ENCODE measurements around the gene GALP. TPM values are rescaled to one million over a fixed set of nuclear protein-coding genes. Genes with fewer than 3 reads are reported as not detected.

Gene GALP
- total RNA-seq, 1 donor from 2014 or later: not detected

- TF ChIP-seq, protein P1, sequence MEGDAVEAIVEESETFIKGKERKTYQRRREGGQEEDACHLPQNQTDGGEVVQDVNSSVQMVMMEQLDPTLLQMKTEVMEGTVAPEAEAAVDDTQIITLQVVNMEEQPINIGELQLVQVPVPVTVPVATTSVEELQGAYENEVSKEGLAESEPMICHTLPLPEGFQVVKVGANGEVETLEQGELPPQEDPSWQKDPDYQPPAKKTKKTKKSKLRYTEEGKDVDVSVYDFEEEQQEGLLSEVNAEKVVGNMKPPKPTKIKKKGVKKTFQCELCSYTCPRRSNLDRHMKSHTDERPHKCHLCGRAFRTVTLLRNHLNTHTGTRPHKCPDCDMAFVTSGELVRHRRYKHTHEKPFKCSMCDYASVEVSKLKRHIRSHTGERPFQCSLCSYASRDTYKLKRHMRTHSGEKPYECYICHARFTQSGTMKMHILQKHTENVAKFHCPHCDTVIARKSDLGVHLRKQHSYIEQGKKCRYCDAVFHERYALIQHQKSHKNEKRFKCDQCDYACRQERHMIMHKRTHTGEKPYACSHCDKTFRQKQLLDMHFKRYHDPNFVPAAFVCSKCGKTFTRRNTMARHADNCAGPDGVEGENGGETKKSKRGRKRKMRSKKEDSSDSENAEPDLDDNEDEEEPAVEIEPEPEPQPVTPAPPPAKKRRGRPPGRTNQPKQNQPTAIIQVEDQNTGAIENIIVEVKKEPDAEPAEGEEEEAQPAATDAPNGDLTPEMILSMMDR (IDR thresholded peaks at IDR 0.05): no peak
- Histone ChIP-seq H3K9me3 (no peaks in the 10 kb centered on the region), H3K36me3 (no peaks in the 10 kb centered on the region), H3K4me1 (peaks cover 0 to 12% of the 10 kb centered on the region in 2 donors), H3K27ac (no peak overlapping the region), H3K4me3 (no peak overlapping the region), H3K27me3 (no peaks in the 10 kb centered on the region)
- intact Hi-C loops (cut with DNase I): no loop called here
- no peak for DNase-seq (ENCODE audit: low spot score in 2 of 2)
Measured at GRCh38 chr19:56134654-56134921, 41.2 kb upstream of the GALP start.

- Histone ChIP-seq H3K9me3 (no peaks in the 10 kb centered on the region), H3K4me1 (peaks cover 0 to 17% of the 10 kb centered on the region in 2 donors), H3K27ac (no peak overlapping the region), H3K36me3 (no peaks in the 10 kb centered on the region), H3K27me3 (no peaks in the 10 kb centered on the region), H3K4me3 (no peak overlapping the region)
- TF ChIP-seq, protein P1 (IDR thresholded peaks at IDR 0.05): no peak
- DNase-seq (ENCODE audit: low spot score in 2 of 2): no peak
- intact Hi-C loops (cut with DNase I): no loop called here
Measured at GRCh38 chr19:56136362-56136761, 39.4 kb upstream of the GALP start.

GRCh38 chr19:56137405-56137804 is 38.4 kb upstream of the GALP start:
- no peaks in the 10 kb centered on the region for H3K27me3 ChIP-seq
- intact Hi-C loops (cut with DNase I): no loop called here
- H3K4me1 ChIP-seq: peaks cover 0 to 19% of the 10 kb centered on the region in 2 donors
- no peaks in the 10 kb centered on the region for H3K9me3 ChIP-seq
- TF ChIP-seq, protein P1 (IDR thresholded peaks at IDR 0.05): no peak
- H3K4me3 ChIP-seq: no peak overlapping the region
- no peak for DNase-seq (ENCODE audit: low spot score in 2 of 2)
- no peak overlapping the region for H3K27ac ChIP-seq
- H3K36me3 ChIP-seq: no peaks in the 10 kb centered on the region

GRCh38 chr19:56138069-56138468 is 37.7 kb upstream of the GALP start:
- no peak for DNase-seq (ENCODE audit: low spot score in 2 of 2)
- TF ChIP-seq, protein P1 (IDR thresholded peaks at IDR 0.05): no peak
- intact Hi-C loops (cut with DNase I): no loop called here
- Histone ChIP-seq H3K9me3 (no peaks in the 10 kb centered on the region), H3K27me3 (no peaks in the 10 kb centered on the region), H3K36me3 (no peaks in the 10 kb centered on the region), H3K27ac (no peak overlapping the region), H3K4me3 (no peak overlapping the region), H3K4me1 (peaks cover 0 to 15% of the 10 kb centered on the region in 2 donors)

- TF ChIP-seq, protein P1 (IDR thresholded peaks at IDR 0.05): no peak
- H3K4me1 ChIP-seq: peaks cover 0 to 15% of the 10 kb centered on the region in 2 donors
- intact Hi-C loops (cut with DNase I): loop anchor here (1.0 to 10.0 kb wide), 5 partner anchors 19 to 1102 kb away; partner anchors contain the start of genes PPP1R12C, ZNF582, ZNF787 and ZNF805
- peak overlapping the region; percentile 82 to 93 for H3K27ac ChIP-seq
- H3K4me3 ChIP-seq: peak overlapping the region; percentile 61 to 82
- no peaks in the 10 kb centered on the region for H3K36me3 ChIP-seq
- no peaks in the 10 kb centered on the region for H3K9me3 ChIP-seq
- no peak for DNase-seq (ENCODE audit: low spot score in 2 of 2)
- no peaks in the 10 kb centered on the region for H3K27me3 ChIP-seq
Measured at GRCh38 chr19:56139847-56140582, 35.8 kb upstream of the GALP start.

Measured in ascending aorta (tissue), 2 donors.